Common myeloid progenitor, CD34-positive (primary cell): ENCODE results near the gene DUSP1.
"Not testable (repeated sequence)": the region's sequence is repeated elsewhere in the genome, so short reads cannot be mapped to it uniquely, and the experiment has no call there.

Source experiments
- CTCF ChIA-PET: fragments of 350-600 bp; sonication (Branson Sonifier 250); formaldehyde crosslinking; loops from one replicate; lab custom pipeline; 2021; ENCODE audit warnings: antibody characterized with exemption; lab: Charles Lee
- POLR2A ChIA-PET: fragments of 350-600 bp; sonication (Branson Sonifier 250); formaldehyde crosslinking; loops from one replicate; lab custom pipeline; 2021; ENCODE audit warnings: antibody characterized with exemption; lab: Charles Lee
- DNase-seq, 3 donors: peaks; one replicate each; pipeline versions ENCODE4 v3.0.0 to v3.0.0-alpha.2; 2013
- H3K27ac ChIP-seq, 2 experiments: 1 replicate in 1 of 2; 2 replicates in 1 of 2; pipeline ENCODE4 v1.7.0; 2013; ENCODE audit warnings: inconsistent platforms in 2 of 2, low read length in 2 of 2, mild to moderate bottlenecking in 2 of 2, low read depth in 1 of 2, moderate library complexity in 1 of 2; ENCODE audit not compliant: severe bottlenecking in 2 of 2, insufficient read depth in 1 of 2, poor library complexity in 1 of 2
- H3K27me3 ChIP-seq, 5 experiments: replicated peaks in 2 of 5; 1 replicate in 3 of 5; 2 replicates in 2 of 5; pipeline versions ENCODE4 v1.6.1 to v1.7.0; 2013; ENCODE audit warnings: low read length in 4 of 5, mild to moderate bottlenecking in 2 of 5, moderate library complexity in 2 of 5, inconsistent platforms in 1 of 5; ENCODE audit not compliant: insufficient read depth in 5 of 5, control insufficient read depth in 4 of 5
- H3K36me3 ChIP-seq, 4 experiments: 1 replicate in 2 of 4; 2 replicates in 2 of 4; pipeline versions ENCODE4 v1.6.1 to v1.7.0; 2013; ENCODE audit warnings: low read length in 3 of 4, control low read depth in 1 of 4, mild to moderate bottlenecking in 1 of 4; ENCODE audit not compliant: control insufficient read depth in 4 of 4, insufficient read depth in 4 of 4
- H3K4me1 ChIP-seq, 4 experiments: 1 replicate in 3 of 4; 2 replicates in 1 of 4; pipeline versions ENCODE4 v1.6.1 to v1.7.1; 2013; ENCODE audit warnings: low read length in 3 of 4, mild to moderate bottlenecking in 3 of 4, control low read depth in 1 of 4, inconsistent platforms in 1 of 4, moderate library complexity in 1 of 4; ENCODE audit not compliant: control insufficient read depth in 4 of 4, insufficient read depth in 4 of 4; ENCODE audit errors: control extremely low read depth in 1 of 4
- H3K4me3 ChIP-seq, 7 experiments: 1 replicate in 4 of 7; 2 replicates in 3 of 7; pipeline versions ENCODE4 v1.5.1 to v1.7.0; 2013; ENCODE audit warnings: mild to moderate bottlenecking in 7 of 7, low read length in 6 of 7, moderate library complexity in 6 of 7, inconsistent platforms in 2 of 7, low read depth in 2 of 7, control low read depth in 1 of 7; ENCODE audit not compliant: insufficient read depth in 4 of 7, control insufficient read depth in 1 of 7; ENCODE audit errors: extremely low read depth in 1 of 7
- H3K9me3 ChIP-seq, 5 experiments: 1 replicate in 4 of 5; 2 replicates in 1 of 5; pipeline versions ENCODE4 v1.6.1 to v1.7.1; 2013; ENCODE audit warnings: low read length in 4 of 5, mild to moderate bottlenecking in 2 of 5, inconsistent platforms in 1 of 5, low read depth in 1 of 5, moderate library complexity in 1 of 5; ENCODE audit not compliant: control insufficient read depth in 4 of 5, insufficient read depth in 2 of 5; ENCODE audit errors: control extremely low read depth in 1 of 5
- WGBS: methylation state at CpG from one replicate; pipeline ENCODE4 v1.1.5; 2013; ENCODE audit not compliant: insufficient coverage; 5-methylcytosine and 5-hydroxymethylcytosine counted together

The DUSP1 gene

DNA sequence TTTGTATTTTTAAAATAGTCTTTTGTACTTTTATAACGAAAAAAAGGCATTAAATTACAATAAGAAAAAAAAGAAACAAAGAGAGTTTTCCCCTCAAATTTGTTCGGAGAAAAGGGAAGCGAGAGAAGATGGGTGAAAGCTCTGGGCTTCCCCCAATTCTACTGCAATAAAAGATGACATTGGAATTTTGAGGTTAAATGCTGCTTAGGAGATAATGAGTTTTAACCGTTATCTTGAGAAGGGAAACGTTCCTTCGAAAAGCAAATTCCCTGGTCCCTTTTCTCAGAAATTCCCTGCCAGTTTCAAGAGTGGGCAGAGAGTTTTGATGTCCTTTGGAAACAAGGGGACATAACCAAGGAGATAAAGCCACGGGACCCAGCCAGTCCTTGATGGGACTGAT, 44.6 kb upstream of the DUSP1 start:
- Histone ChIP-seq H3K27me3 (no peaks in the 10 kb centered on the region), H3K4me3 (no peak overlapping the region), H3K4me1 (no peaks in the 10 kb centered on the region), H3K36me3 (no peaks in the 10 kb centered on the region), H3K27ac (no peak overlapping the region), H3K9me3 (no peaks in the 10 kb centered on the region)
- WGBS: 100% methylated on average over 3 of the region's 7 CpGs
- ChIA-PET CTCF (interaction anchor here (0.7 to 1.4 kb wide), 2 partner anchors 18 to 20 kb away, joined by 3 read pairs; no protein-coding TSS in a partner anchor), POLR2A (no interaction called here)
- no peak for DNase-seq

DNA sequence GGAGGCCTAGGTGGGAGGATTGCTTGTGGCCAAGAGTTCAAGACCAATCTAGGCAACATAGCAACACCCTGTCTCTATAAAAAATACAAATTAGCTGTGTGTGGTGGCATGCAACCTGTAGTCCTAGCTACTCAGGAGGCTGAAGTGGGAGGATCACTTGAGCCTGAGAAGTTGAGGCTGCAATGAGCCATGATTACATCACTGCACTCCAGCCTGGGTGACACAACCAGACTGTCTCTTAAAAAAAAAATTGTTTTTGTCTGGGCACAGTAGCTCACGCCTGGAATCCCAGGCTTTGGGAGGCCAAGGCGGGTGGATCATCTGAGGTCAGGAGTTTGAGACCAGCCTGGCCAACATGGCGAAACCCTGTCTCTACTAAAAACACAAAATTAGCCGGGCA, 40.0 kb upstream of the DUSP1 start:
- H3K4me3 ChIP-seq, H3K27me3 ChIP-seq, DNase-seq, H3K9me3 ChIP-seq, POLR2A ChIA-PET, H3K36me3 ChIP-seq, H3K27ac ChIP-seq: not testable (repeated sequence)
- peaks cover 0 to 11% (median 8%) of the 10 kb centered on the region in 4 experiments for H3K4me1 ChIP-seq
- 100% methylated on average over 2 of the region's 4 CpGs for WGBS
- CTCF ChIA-PET: interaction anchor here (2.2 kb wide), 1 partner anchor 10 kb away, joined by 5 read pairs; no protein-coding TSS in a partner anchor

DNA sequence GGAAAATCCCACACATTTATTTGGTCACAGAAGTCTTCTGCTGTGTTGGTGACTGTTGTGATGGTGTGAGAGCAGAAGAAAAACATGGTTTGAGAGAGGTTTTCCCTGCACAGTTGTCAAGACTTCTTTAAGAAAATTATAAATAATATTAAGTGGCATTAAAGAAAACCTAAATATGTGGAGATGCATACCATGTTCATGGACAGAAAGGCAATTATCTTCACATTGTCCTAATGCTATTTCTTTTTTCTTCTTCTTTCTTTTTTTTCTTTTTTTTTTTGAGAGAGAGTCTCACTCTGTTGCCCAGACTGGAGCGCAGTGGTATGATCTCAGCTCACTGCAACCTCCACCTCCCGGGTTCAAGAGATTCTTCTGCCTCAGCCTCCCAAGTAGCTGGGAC, 38.8 kb upstream of the DUSP1 start:
- WGBS: 40% methylated on average over 1 of the region's 2 CpGs
- ChIA-PET POLR2A (no interaction called here), CTCF (interaction anchor here (0.8 to 2.2 kb wide), 2 partner anchors 11 to 19 kb away, joined by 3 to 5 read pairs; no protein-coding TSS in a partner anchor)
- no peaks in the 10 kb centered on the region for H3K36me3 ChIP-seq
- no peak overlapping the region for H3K4me3 ChIP-seq
- peaks cover 0 to 5% (median 0%) of the 10 kb centered on the region in 5 experiments for H3K9me3 ChIP-seq
- no peaks in the 10 kb centered on the region for H3K27me3 ChIP-seq
- H3K4me1 ChIP-seq: peaks cover 0 to 11% (median 8%) of the 10 kb centered on the region in 4 experiments
- DNase-seq: no peak
- H3K27ac ChIP-seq: no peak overlapping the region

DNA sequence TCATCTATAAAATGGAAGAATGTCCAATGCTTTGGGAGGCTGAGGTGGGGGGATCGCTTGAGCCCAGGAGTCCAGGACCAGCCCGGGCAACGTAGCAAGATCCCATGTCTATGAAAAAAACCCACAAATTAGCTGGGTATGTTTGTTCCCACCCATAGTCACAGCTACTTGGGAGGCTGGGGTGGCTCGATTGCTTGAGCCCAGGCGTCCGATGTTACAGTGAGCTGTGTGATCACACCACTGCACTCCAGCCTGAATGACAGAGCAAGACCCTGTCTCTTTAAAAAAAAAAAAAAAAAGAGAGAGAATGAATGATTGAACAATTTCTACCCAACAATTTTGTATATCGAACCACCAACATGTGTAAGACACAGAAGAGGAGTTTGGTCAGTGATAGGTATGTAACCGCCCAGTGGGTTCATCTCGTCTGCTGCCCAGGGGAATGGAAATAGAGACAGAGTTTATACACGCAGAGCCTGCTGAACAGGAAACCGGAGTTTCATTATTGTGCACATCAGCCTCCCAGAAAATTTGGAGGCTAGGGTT, 36.8 kb upstream of the DUSP1 start:
- no peak for DNase-seq
- POLR2A ChIA-PET: interaction anchor here (1.1 to 1.6 kb wide), 3 partner anchors 13 to 37 kb away, joined by 3 to 8 read pairs (median 4); partner anchors contain the start of gene DUSP1
- Histone ChIP-seq H3K4me3 (peak overlapping the region in 6 of 7 experiments; percentile 52 to 78 (median 64)), H3K27me3 (no peaks in the 10 kb centered on the region), H3K9me3 (peaks cover 0 to 5% (median 0%) of the 10 kb centered on the region in 5 experiments), H3K4me1 (peaks cover 0 to 11% (median 8%) of the 10 kb centered on the region in 4 experiments), H3K36me3 (no peaks in the 10 kb centered on the region), H3K27ac (peak overlapping the region; percentile 52 to 87)
- CTCF ChIA-PET: interaction anchor here (1.2 to 1.4 kb wide), 2 partner anchors 11 to 29 kb away, joined by 3 to 5 read pairs; no protein-coding TSS in a partner anchor
- 100% methylated on average over 4 of the region's 11 CpGs for WGBS

DNA sequence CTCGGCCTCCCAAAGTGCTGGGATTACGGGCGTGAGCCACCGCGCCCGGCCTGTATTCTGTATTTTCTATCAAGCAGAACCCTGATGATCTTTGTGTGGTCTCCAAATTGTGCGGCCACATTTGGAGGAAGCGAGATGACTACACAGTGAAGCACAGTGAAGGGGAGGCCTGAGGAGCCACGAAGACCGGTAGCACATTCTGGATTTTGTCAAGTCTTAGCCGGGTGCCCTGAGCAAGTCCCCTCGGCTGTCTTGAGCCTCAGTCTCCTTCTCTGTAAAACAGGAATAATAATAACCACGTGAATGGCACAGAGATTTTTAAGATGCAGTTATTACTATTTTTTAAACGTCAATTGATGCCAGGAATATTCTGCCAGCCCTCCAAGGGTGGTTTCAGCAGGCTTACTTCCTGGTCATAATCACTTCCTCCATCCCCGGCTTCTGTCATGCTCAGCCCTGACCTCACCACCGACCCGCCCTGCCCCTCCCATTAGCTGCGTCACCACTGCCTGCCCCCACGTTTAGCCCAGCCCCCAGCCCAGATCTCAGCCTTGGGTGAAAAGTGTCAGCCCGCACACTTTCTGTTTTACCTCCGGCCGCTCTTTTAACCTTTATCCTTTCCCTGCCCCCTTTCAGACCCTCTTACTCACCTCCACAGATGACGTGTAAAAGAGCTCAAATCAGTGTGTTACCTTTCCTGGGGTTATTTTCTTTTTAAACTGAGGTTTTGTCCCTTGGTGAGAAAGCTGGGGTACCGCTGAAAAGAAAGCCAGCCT, 36.1 kb upstream of the DUSP1 start:
- Histone ChIP-seq H3K27me3 (no peaks in the 10 kb centered on the region), H3K36me3 (no peaks in the 10 kb centered on the region), H3K9me3 (peaks cover 0 to 5% (median 0%) of the 10 kb centered on the region in 5 experiments), H3K4me1 (peaks cover 0 to 11% (median 10%) of the 10 kb centered on the region in 4 experiments), H3K27ac (peak overlapping the region; percentile 52 to 87), H3K4me3 (peak overlapping the region in 6 of 7 experiments; percentile 52 to 78 (median 64))
- peak; percentile 92 to 94 (median 94) for DNase-seq
- 62% methylated on average over 16 of the region's 24 CpGs for WGBS
- POLR2A ChIA-PET: interaction anchor here (1.1 to 1.6 kb wide), 3 partner anchors 14 to 37 kb away, joined by 3 to 8 read pairs (median 4); partner anchors contain the start of gene DUSP1
- CTCF ChIA-PET: interaction anchor here (1.2 to 1.4 kb wide), 2 partner anchors 10 to 30 kb away, joined by 3 to 5 read pairs; no protein-coding TSS in a partner anchor

GRCh38 chr5:172805736-172806255, 34.8 kb upstream of the DUSP1 start:
- ChIA-PET POLR2A (interaction anchor here (1.4 kb wide), 1 partner anchor 33 kb away, joined by 5 read pairs; no protein-coding TSS in a partner anchor), CTCF (interaction anchor here (1.0 kb wide), 1 partner anchor 32 kb away, joined by 3 read pairs; no protein-coding TSS in a partner anchor)
- Histone ChIP-seq H3K27ac (no peak overlapping the region), H3K4me1 (peaks cover 0 to 11% (median 10%) of the 10 kb centered on the region in 4 experiments), H3K4me3 (no peak overlapping the region), H3K9me3 (peaks cover 0 to 5% (median 0%) of the 10 kb centered on the region in 5 experiments), H3K27me3 (no peaks in the 10 kb centered on the region), H3K36me3 (no peaks in the 10 kb centered on the region)
- 94% methylated on average over 7 of the region's 9 CpGs for WGBS
- no peak for DNase-seq
